NB4 (cell line): ENCODE measurements around the gene EMCN.

Experiments used
- DNase-seq: peaks from one replicate; pipeline ENCODE4 v3.0.0; 2010; ENCODE audit warnings: low read depth
- H3K4me3 ChIP-seq: one replicate; pipeline ENCODE4 v1.5.1; 2011; ENCODE audit warnings: mild to moderate bottlenecking, low read depth, low read length, moderate library complexity
- MYC ChIP-seq: IDR thresholded peaks from 2 replicates; pipeline ENCODE4 v1.6.1; 2011; ENCODE audit warnings: low read depth, low read length
- POLR2A ChIP-seq: IDR thresholded peaks from 2 replicates; pipeline ENCODE4 v1.6.1; 2011; ENCODE audit warnings: mild to moderate bottlenecking; ENCODE audit not compliant: insufficient read length; ENCODE audit errors: extremely low read depth
- TF ChIP-seq, protein P1 (sequence below): IDR thresholded peaks from 2 replicates; pipeline ENCODE4 v1.6.1; 2011; ENCODE audit warnings: low read depth, low read length
- TF ChIP-seq, protein P2 (sequence below): IDR thresholded peaks from one replicate; pipeline ENCODE4 v1.5.1; 2012; ENCODE audit warnings: low read depth, low read length

Gene EMCN

DNA sequence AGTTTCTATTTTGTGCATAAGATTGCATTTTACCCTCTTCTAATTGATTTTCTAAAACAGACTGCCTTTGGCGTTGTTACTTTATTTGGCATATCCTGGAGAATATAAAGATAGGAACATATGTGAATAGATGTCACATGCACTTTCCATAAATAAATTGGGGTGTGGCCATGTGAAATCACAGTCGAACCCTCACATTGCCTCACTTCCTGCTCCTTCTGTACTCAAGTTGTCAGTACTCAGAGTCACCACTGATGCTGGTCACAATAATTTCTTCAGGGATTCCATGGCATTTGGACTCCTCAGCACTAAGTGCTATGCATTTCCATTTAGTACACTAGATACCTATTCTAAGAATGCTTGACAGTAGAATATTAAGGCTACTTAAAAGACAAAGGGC, 1.4 kb upstream of the EMCN start:
- TF ChIP-seq, protein P1, sequence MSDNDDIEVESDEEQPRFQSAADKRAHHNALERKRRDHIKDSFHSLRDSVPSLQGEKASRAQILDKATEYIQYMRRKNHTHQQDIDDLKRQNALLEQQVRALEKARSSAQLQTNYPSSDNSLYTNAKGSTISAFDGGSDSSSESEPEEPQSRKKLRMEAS = no peak
- TF ChIP-seq POLR2A = no peak
- TF ChIP-seq, protein P2, sequence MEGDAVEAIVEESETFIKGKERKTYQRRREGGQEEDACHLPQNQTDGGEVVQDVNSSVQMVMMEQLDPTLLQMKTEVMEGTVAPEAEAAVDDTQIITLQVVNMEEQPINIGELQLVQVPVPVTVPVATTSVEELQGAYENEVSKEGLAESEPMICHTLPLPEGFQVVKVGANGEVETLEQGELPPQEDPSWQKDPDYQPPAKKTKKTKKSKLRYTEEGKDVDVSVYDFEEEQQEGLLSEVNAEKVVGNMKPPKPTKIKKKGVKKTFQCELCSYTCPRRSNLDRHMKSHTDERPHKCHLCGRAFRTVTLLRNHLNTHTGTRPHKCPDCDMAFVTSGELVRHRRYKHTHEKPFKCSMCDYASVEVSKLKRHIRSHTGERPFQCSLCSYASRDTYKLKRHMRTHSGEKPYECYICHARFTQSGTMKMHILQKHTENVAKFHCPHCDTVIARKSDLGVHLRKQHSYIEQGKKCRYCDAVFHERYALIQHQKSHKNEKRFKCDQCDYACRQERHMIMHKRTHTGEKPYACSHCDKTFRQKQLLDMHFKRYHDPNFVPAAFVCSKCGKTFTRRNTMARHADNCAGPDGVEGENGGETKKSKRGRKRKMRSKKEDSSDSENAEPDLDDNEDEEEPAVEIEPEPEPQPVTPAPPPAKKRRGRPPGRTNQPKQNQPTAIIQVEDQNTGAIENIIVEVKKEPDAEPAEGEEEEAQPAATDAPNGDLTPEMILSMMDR = no peak
- no peak for TF ChIP-seq MYC
- H3K4me3 ChIP-seq = no peak overlapping the region
- DNase-seq = no peak

DNA sequence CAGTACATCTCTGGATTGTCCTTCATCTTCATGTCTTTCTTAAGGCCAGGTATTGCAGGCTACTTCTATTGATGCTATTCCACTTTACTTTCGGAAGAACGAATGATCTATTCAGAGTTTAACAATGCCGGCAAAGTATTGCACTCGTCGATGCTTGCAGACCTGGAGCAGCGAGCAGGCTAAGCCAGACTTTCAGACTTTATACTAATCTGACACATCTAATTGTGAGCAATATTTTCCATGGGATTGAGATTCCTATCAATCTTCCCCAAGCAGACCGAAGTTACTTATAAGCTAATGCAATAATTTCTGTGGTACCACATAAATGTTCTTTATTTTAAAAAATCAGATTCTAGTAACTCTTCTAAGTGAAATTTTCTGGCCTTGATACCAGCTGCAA, 1.6 kb downstream of the EMCN start:
- no peak for DNase-seq
- H3K4me3 ChIP-seq = no peak overlapping the region

DNA sequence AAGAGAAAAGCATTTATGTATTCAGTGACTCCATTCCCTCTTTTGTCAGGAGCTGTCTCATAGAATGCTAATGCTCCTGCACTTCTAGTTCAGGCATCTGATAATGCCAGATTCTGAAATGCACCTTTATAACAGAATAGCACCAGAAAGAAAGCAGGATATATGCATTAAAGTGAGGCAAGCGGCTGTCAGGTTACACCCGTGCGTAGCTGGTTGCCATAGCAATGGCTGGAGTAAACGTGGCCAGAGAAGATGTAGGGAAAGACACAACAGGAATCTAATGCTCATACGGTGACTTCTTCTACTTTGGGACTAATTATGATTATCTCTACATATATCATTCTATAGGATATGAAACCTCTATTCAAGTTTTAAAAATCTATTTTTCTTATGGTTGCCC, 5.9 kb downstream of the EMCN start:
- TF ChIP-seq, protein P1 = no peak
- TF ChIP-seq, protein P2 = no peak
- TF ChIP-seq MYC = no peak
- TF ChIP-seq POLR2A = no peak
- H3K4me3 ChIP-seq = no peak overlapping the region
- DNase-seq = no peak

More for the DNA sequence above, 1.6 kb downstream of the EMCN start:
- TF ChIP-seq, protein P2 = no peak
- no peak for TF ChIP-seq POLR2A
- no peak for TF ChIP-seq MYC
- TF ChIP-seq, protein P1 = no peak

DNA sequence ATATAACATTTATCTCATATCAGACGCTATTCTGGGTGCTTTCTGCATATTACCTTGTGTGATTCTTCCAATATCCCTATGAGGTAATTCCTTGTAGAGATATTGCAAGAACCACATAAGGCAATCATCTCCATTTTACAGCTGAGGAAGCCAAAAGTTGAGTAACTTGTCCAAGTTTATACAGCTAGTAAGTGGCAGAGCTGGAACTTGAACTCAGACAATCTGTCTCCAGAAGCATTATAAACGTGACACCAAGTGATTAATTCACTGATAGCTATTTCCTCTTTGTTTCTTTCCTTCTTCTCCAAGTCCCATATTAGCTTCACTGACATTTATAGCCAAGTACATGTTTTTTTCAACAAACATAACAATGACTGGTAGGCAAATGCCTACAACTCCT, 7.3 kb downstream of the EMCN start:
- no peak overlapping the region for H3K4me3 ChIP-seq
- no peak for DNase-seq
- TF ChIP-seq MYC (no peak), POLR2A (no peak)
- TF ChIP-seq, protein P1 = no peak
- TF ChIP-seq, protein P2 = no peak

DNA sequence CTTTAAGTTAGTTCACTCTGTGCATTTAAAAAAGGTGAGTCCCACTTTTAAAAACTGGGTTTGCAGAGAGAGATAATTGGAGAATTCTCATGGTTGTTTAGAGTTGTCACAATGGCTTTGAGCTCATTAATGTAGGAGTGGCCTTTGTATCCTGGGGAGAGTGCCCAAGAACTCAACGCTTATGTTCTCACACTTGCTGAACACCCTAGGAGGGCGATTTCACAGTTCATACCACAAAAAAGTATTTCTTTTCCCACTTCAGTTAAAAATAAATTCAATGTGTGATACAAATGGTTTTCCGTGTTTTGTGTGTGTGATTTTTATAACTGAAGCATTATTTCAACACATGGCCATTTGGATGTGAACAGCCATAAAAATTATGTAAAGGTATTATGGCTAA, 8.4 kb downstream of the EMCN start:
- no peak overlapping the region for H3K4me3 ChIP-seq
- TF ChIP-seq POLR2A (no peak), MYC (no peak)
- TF ChIP-seq, protein P2 = no peak
- TF ChIP-seq, protein P1 = no peak
- DNase-seq = no peak

DNA sequence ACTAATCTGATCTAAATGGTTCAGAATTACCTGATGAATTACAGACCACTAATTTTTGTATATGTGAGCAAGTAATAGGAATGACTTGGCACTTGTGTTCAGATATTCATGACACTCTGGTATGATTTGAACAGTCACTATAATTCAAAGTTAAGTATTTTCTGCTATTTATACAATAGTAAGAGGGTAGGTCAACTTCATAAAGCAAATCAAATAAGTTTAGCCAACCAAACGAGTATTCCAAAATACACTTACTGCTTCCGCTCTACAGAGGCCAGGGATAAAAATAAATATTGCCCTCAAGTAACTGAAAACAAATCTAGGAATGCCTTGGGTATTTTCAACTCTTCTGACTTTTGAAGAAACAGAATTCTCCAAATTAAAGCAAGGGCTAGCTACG, 9.1 kb downstream of the EMCN start:
- TF ChIP-seq, protein P1 = no peak
- no peak for TF ChIP-seq MYC
- no peak for TF ChIP-seq POLR2A
- TF ChIP-seq, protein P2 = no peak
- H3K4me3 ChIP-seq = no peak overlapping the region
- no peak for DNase-seq
